GM23248 (cell line): ENCODE data around the gene UBTD2. TPM values are rescaled to one million over a fixed set of nuclear protein-coding genes. Genes with fewer than 3 reads are reported as not detected.

ENCODE experiments used
- DNase-seq: peaks from one replicate; pipeline ENCODE4 v3.0.0-alpha.2; 2015
- H2AFZ ChIP-seq: fragments of 200-600 bp; sonication (generic); 2 replicates; pipeline ENCODE4 v1.6.1; 2016; ENCODE audit warnings: antibody characterized with exemption
- H3F3A ChIP-seq: fragments of 200-600 bp; sonication (generic); 2 replicates; pipeline ENCODE4 v1.6.1; 2016; ENCODE audit warnings: mild to moderate bottlenecking, antibody characterized with exemption, mixed run types; ENCODE audit not compliant: insufficient read depth
- H3K27ac ChIP-seq: fragments of 200-600 bp; sonication (generic); 2 replicates; pipeline ENCODE4 v1.5.1; 2016; ENCODE audit warnings: mild to moderate bottlenecking
- H3K27me3 ChIP-seq: fragments of 200-600 bp; sonication (generic); replicated peaks from 2 replicates; pipeline ENCODE4 v1.6.1; 2016; ENCODE audit warnings: mild to moderate bottlenecking; ENCODE audit not compliant: insufficient read depth
- H3K36me3 ChIP-seq: fragments of 200-600 bp; sonication (generic); 2 replicates; pipeline ENCODE4 v1.6.1; 2016; ENCODE audit warnings: low read depth, mild to moderate bottlenecking
- H3K4me1 ChIP-seq: fragments of 200-600 bp; sonication (generic); 2 replicates; pipeline ENCODE4 v1.6.1; 2016; ENCODE audit warnings: mild to moderate bottlenecking; ENCODE audit not compliant: insufficient read depth
- H3K4me2 ChIP-seq: fragments of 200-600 bp; sonication (generic); one replicate; pipeline ENCODE4 v1.6.1; 2016; ENCODE audit warnings: mild to moderate bottlenecking; ENCODE audit not compliant: unreplicated experiment
- H3K4me3 ChIP-seq: fragments of 200-600 bp; sonication (generic); 2 replicates; pipeline ENCODE4 v1.5.1; 2016; ENCODE audit warnings: mild to moderate bottlenecking
- H3K79me2 ChIP-seq: fragments of 200-600 bp; sonication (generic); 2 replicates; pipeline ENCODE4 v1.6.1; 2016; ENCODE audit warnings: mild to moderate bottlenecking; ENCODE audit not compliant: insufficient read depth
- H3K9ac ChIP-seq: fragments of 200-600 bp; sonication (generic); 2 replicates; pipeline ENCODE4 v1.6.1; 2016; ENCODE audit warnings: mild to moderate bottlenecking
- H3K9me2 ChIP-seq: fragments of 200-600 bp; sonication (generic); 2 replicates; pipeline ENCODE4 v1.6.1; 2016; ENCODE audit warnings: mixed run types, mild to moderate bottlenecking, moderate library complexity; ENCODE audit not compliant: insufficient read depth
- H3K9me3 ChIP-seq: fragments of 200-600 bp; sonication (generic); one replicate; pipeline ENCODE4 v1.6.1; 2017; ENCODE audit warnings: low read depth
- H4K20me1 ChIP-seq: fragments of 200-600 bp; sonication (generic); 2 replicates; pipeline ENCODE4 v1.6.0; 2016; ENCODE audit not compliant: insufficient read depth
- EZH2 ChIP-seq: fragments of 200-600 bp; sonication (generic); IDR thresholded peaks from 2 replicates; pipeline ENCODE4 v1.6.1; 2018; ENCODE audit warnings: antibody characterized with exemption, mild to moderate bottlenecking; ENCODE audit not compliant: insufficient read depth, poor library complexity, severe bottlenecking
- EZH2phosphoT487 ChIP-seq: fragments of 200-600 bp; sonication (generic); IDR thresholded peaks from 2 replicates; pipeline ENCODE4 v1.6.1; 2018; ENCODE audit warnings: antibody characterized with exemption, moderate library complexity, mild to moderate bottlenecking, low read depth; ENCODE audit not compliant: insufficient read depth
- WGBS, 2 experiments: methylation state at CpG; one replicate each; pipeline ENCODE4 v1.1.6; 2015 to 2017; ENCODE audit warnings: low lambda C conversion rate in 2 of 2, low coverage in 1 of 2; ENCODE audit errors: missing lambda C conversion rate in 2 of 2; 5-methylcytosine and 5-hydroxymethylcytosine counted together
- in situ Hi-C: fragments of 300-500 bp; cut with MboI; formaldehyde crosslinking; loops from 2 replicates; pipeline ENCODE4 v1.15.0; 2020
- polyA plus RNA-seq: library from polyadenylated mRNA; unstranded; fragments of >200 nt; fragmentation: Nextera tagmentation; extraction: Ambion mirVana; gene quantifications from 2 replicates; pipeline ENCODE4 v1.2.1, GENCODE V29; 2016
- total RNA-seq: library from RNA; depleted of rRNA; stranded (reverse); fragments of >200 nt; shearing (Covaris generic); gene quantifications from 2 replicates; pipeline ENCODE4 v1.2.3, GENCODE V29; 2014

Gene UBTD2
- total and polyA plus RNA-seq, 2 experiments from 2014 or later: 17.3 to 41.4 TPM

DNA sequence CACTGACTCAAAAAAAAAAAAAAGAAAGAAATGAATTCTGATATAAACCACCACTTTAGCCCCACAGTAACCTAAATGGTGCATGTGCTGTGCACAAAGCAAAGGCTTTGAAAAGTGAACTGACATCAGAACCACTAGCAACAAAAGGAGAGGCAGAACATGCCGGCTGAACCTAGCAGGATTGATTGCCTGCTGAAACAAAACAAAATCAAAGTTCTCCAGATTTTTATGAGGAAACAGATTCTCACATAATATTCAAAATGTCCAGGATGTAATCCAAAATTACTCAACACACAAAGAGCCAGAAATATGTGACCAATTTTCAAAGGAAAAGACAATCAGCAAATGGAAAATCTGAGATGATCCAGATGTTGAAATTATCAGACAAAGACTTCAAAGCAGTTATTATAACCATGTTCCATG lies 37.9 kb downstream of the UBTD2 start:
- no peak for TF ChIP-seq EZH2
- no peak for TF ChIP-seq EZH2phosphoT487
- Histone ChIP-seq H3K27ac (peak overlapping the region; percentile 50), H3K27me3 (no peaks in the 10 kb centered on the region), H3K79me2 (peaks cover 100% of the 10 kb centered on the region), H3K36me3 (peaks cover 5% of the 10 kb centered on the region; the same call in 1 of the 2 replicates), H3K9me3 (no peaks in the 10 kb centered on the region), H4K20me1 (peaks cover 15% of the 10 kb centered on the region), H3K4me2 (peak overlapping the region; percentile 6), H2AFZ (no peak overlapping the region), H3K4me3 (peak overlapping the region; percentile 24; the same call in 1 of the 2 replicates), H3F3A (peaks cover 13% of the 10 kb centered on the region; the same call in 1 of the 2 replicates), H3K4me1 (peaks cover 10% of the 10 kb centered on the region), H3K9ac (peak overlapping the region; percentile 14; the same call in 1 of the 2 replicates), H3K9me2 (no peaks in the 10 kb centered on the region)
- WGBS, 2 experiments: 17 to 21% methylated on average over 1 of the region's 1 CpG
- DNase-seq: peak; percentile 64
- in situ Hi-C loops: no loop called here

DNA sequence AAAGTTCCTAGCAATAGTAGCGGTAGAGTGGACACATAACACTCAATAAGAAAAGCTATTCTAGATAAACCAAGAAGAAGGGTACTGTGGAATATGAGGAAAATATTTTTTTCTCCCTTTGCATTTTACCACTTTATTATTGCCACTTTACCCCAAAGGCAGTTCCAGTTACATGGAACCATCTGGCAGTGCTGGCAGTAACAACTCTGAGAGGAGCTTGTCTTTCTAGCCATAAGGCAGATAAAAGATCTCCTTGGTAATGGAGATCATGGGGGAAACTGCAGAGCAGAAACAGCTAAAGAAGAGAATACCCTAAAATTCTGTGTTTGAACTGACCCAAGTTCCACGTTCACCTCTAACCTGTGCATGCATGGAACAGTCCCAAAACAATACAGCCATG lies 38.5 kb downstream of the UBTD2 start:
- 57 to 59% methylated on average over 2 of the region's 2 CpGs for WGBS, 2 experiments
- no peak overlapping the region for H3K4me3 ChIP-seq
- H3K4me1 ChIP-seq: peaks cover 10% of the 10 kb centered on the region
- H3F3A ChIP-seq: peaks cover 13% of the 10 kb centered on the region; the same call in 1 of the 2 replicates
- TF ChIP-seq EZH2 (no peak), EZH2phosphoT487 (no peak)
- no peak overlapping the region for H3K4me2 ChIP-seq
- H3K79me2 ChIP-seq: peaks cover 100% of the 10 kb centered on the region
- H3K9me2 ChIP-seq: no peaks in the 10 kb centered on the region
- 0 out of 2 replicates have a peak overlapping the region, but pooled peaks have one; percentile 14 for H3K9ac ChIP-seq
- no peaks in the 10 kb centered on the region for H3K36me3 ChIP-seq
- no peaks in the 10 kb centered on the region for H3K27me3 ChIP-seq
- 0 out of 2 replicates have a peak overlapping the region, but pooled peaks have one; percentile 50 for H3K27ac ChIP-seq
- peaks cover 15% of the 10 kb centered on the region for H4K20me1 ChIP-seq
- no peaks in the 10 kb centered on the region for H3K9me3 ChIP-seq
- in situ Hi-C loops: no loop called here
- DNase-seq: no peak
- H2AFZ ChIP-seq: no peak overlapping the region

DNA sequence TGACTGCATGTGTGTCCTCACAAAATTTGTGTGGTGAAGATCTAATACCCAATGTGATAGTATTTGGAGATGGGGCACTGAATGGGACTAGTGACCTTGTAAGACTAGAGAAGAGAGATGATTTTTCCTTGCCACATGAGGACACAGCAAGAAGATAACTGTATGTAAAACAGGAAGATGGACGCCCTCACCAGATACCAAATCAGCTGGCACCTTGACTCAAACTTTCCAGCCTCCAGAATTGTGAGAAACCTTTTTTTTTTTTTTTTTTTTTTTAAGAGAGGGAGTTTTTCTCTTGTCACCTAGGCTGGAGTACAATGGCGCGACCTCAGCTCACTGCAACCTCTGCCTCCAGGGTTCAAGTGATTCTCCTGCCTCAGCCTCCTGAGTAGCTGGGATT lies 40.3 kb downstream of the UBTD2 start:
- no peak for DNase-seq
- peaks cover 100% of the 10 kb centered on the region for H3K79me2 ChIP-seq
- no peak overlapping the region for H3K9ac ChIP-seq
- H3K4me2 ChIP-seq: no peak overlapping the region
- no peaks in the 10 kb centered on the region for H3K27me3 ChIP-seq
- peaks cover 12% of the 10 kb centered on the region for H4K20me1 ChIP-seq
- no peaks in the 10 kb centered on the region for H3K9me2 ChIP-seq
- no peak overlapping the region for H3K27ac ChIP-seq
- no peak overlapping the region for H2AFZ ChIP-seq
- H3F3A ChIP-seq: peaks cover 13% of the 10 kb centered on the region; the same call in 1 of the 2 replicates
- 100% methylated on average over 3 of the region's 3 CpGs for WGBS, 2 experiments
- in situ Hi-C loops: no loop called here
- H3K9me3 ChIP-seq: no peaks in the 10 kb centered on the region
- no peak overlapping the region for H3K4me3 ChIP-seq
- H3K4me1 ChIP-seq: peaks cover 10% of the 10 kb centered on the region
- TF ChIP-seq EZH2phosphoT487 (no peak), EZH2 (no peak)
- H3K36me3 ChIP-seq: no peaks in the 10 kb centered on the region

GRCh38 chr5:172238334-172238733 lies 45.2 kb downstream of the UBTD2 start:
- in situ Hi-C loops: no loop called here
- H3K79me2 ChIP-seq: peaks cover 95% of the 10 kb centered on the region
- no peak overlapping the region for H3K27ac ChIP-seq
- H3F3A ChIP-seq: 0 out of 2 replicates have a peak, but pooled peaks cover 11% of the 10 kb centered on the region
- H3K27me3 ChIP-seq: no peaks in the 10 kb centered on the region
- H3K4me1 ChIP-seq: peaks cover 15% of the 10 kb centered on the region; the same call in 1 of the 2 replicates
- H3K9me2 ChIP-seq: no peaks in the 10 kb centered on the region
- peaks cover 2% of the 10 kb centered on the region for H3K36me3 ChIP-seq
- no peak overlapping the region for H3K4me2 ChIP-seq
- no peak overlapping the region for H2AFZ ChIP-seq
- WGBS, 2 experiments: 41 to 52% methylated on average over 1 of the region's 1 CpG
- TF ChIP-seq EZH2phosphoT487 (no peak), EZH2 (no peak)
- no peak overlapping the region for H3K4me3 ChIP-seq
- DNase-seq: no peak
- no peak overlapping the region for H3K9ac ChIP-seq
- H3K9me3 ChIP-seq: no peaks in the 10 kb centered on the region
- peaks cover 14% of the 10 kb centered on the region; the same call in 1 of the 2 replicates for H4K20me1 ChIP-seq
